Keratinocyte (primary cell): ENCODE results near the gene TRDN. TPM values are rescaled to one million over a fixed set of nuclear protein-coding genes. Genes with fewer than 3 reads are reported as not detected.

Source experiments
- DNase-seq: peaks from one replicate; pipeline ENCODE4 v3.0.0-alpha.2; 2011; ENCODE audit warnings: low read depth, missing footprints, low spot score
- FAIRE-seq: peaks from 2 replicates; lab custom pipeline; 2011; peaks lifted over from hg19 to GRCh38; lab: Jason Lieb, UNC
- H2AFZ ChIP-seq: 2 replicates; pipeline ENCODE4 v1.6.0; 2012; ENCODE audit warnings: low read length, control low read depth, inconsistent platforms; ENCODE audit not compliant: control insufficient read depth
- H3K27ac ChIP-seq: 2 replicates; pipeline ENCODE4 v1.5.1; 2011; ENCODE audit warnings: low read length; ENCODE audit not compliant: control insufficient read depth, insufficient read depth
- H3K27me3 ChIP-seq: 3 replicates; pipeline ENCODE4 v1.6.0; 2011; ENCODE audit warnings: low read length; ENCODE audit not compliant: control insufficient read depth, insufficient read depth; ENCODE audit errors: extremely low read depth
- H3K36me3 ChIP-seq, 2 experiments: 2 replicates in 1 of 2; 3 replicates in 1 of 2; pipeline ENCODE4 v1.5.1; 2011; ENCODE audit warnings: low read length in 2 of 2, mild to moderate bottlenecking in 1 of 2; ENCODE audit not compliant: control insufficient read depth in 2 of 2, insufficient read depth in 2 of 2; ENCODE audit errors: extremely low read depth in 1 of 2
- H3K4me1 ChIP-seq: 3 replicates; pipeline ENCODE4 v1.5.1; 2011; ENCODE audit warnings: low read length; ENCODE audit not compliant: control insufficient read depth, insufficient read depth; ENCODE audit errors: extremely low read depth
- H3K4me2 ChIP-seq: 3 replicates; pipeline ENCODE4 v1.6.0; 2011; ENCODE audit warnings: low read depth, low read length; ENCODE audit not compliant: control insufficient read depth, insufficient read depth; ENCODE audit errors: extremely low read depth
- H3K4me3 ChIP-seq, 3 experiments: fragments of 200-600 bp in 1 of 3; sonication (generic) in 1 of 3; 2 replicates in 2 of 3; 3 replicates in 1 of 3; pipeline ENCODE4 v1.5.1; 2011 to 2016; ENCODE audit warnings: low read length in 3 of 3, mild to moderate bottlenecking in 3 of 3, control low read depth in 2 of 3, inconsistent platforms in 1 of 3, low read depth in 1 of 3, mixed read lengths in 1 of 3, mixed run types in 1 of 3, moderate library complexity in 1 of 3; ENCODE audit not compliant: control insufficient read depth in 2 of 3, insufficient read depth in 2 of 3; ENCODE audit errors: extremely low read depth in 1 of 3
- H3K79me2 ChIP-seq: 2 replicates; pipeline ENCODE4 v1.6.0; 2012; ENCODE audit warnings: low read length; ENCODE audit not compliant: control insufficient read depth, insufficient read depth
- H3K9ac ChIP-seq: 3 replicates; pipeline ENCODE4 v1.6.0; 2011; ENCODE audit warnings: low read length; ENCODE audit not compliant: control insufficient read depth, insufficient read depth; ENCODE audit errors: extremely low read depth
- H3K9me1 ChIP-seq: 3 replicates; pipeline ENCODE4 v1.6.0; 2011; ENCODE audit warnings: low read length; ENCODE audit not compliant: control insufficient read depth, insufficient read depth; ENCODE audit errors: extremely low read depth
- H3K9me3 ChIP-seq: 2 replicates; pipeline ENCODE4 v1.5.1; 2012; ENCODE audit warnings: low read depth, low read length; ENCODE audit not compliant: control insufficient read depth
- H4K20me1 ChIP-seq: 3 replicates; pipeline ENCODE4 v1.6.0; 2011; ENCODE audit warnings: low read length; ENCODE audit not compliant: control insufficient read depth, insufficient read depth; ENCODE audit errors: extremely low read depth
- CTCF ChIP-seq, 3 experiments: IDR thresholded peaks in 1 of 3; conservative IDR thresholded peaks in 1 of 3; optimal IDR thresholded peaks in 1 of 3; 2 replicates in 2 of 3; 3 replicates in 1 of 3; pipeline versions ENCODE3 to v1.5.1; 2011; ENCODE audit warnings: low read length in 3 of 3, mild to moderate bottlenecking in 3 of 3, moderate library complexity in 2 of 3, control low read depth in 1 of 3, inconsistent platforms in 1 of 3; ENCODE audit not compliant: insufficient read depth in 2 of 3; ENCODE audit errors: extremely low read depth in 1 of 3
- EZH2 ChIP-seq: IDR thresholded peaks from one replicate; pipeline ENCODE4 v1.6.1; 2012; ENCODE audit warnings: inconsistent platforms, mild to moderate bottlenecking, low read length, moderate library complexity
- dilution Hi-C: fragments of 300-500 bp; cut with MboI; formaldehyde crosslinking; loops from one replicate; pipeline ENCODE4 v1.7.0; 2020; ENCODE audit warnings: low sequenced_read_pairs; ENCODE audit not compliant: extremely low pct_ligation_motif_present
- polyA plus RNA-seq, 5 experiments: library from polyadenylated mRNA; depleted of rRNA in 3 of 5; stranded (reverse) in 3 of 5; stranded (forward) in 1 of 5; unstranded in 1 of 5; fragments of >200 nt; gene quantifications; 1 replicate in 1 of 5; 2 replicates in 3 of 5; 3 replicates in 1 of 5; pipeline versions ENCODE4 v1.2.1 to v1.2.3, GENCODE V29; 2011 to 2012; ENCODE audit warnings: missing spikeins in 2 of 5, low read depth in 1 of 5, low replicate concordance in 1 of 5

The TRDN gene
- polyA plus RNA-seq, 1 donor (not counting 4 experiments of a cell fraction or from before 2014, with no cell fraction given): not detected

- H4K20me1 ChIP-seq: no peaks in the 10 kb centered on the region
- no peak for FAIRE-seq
- no peak overlapping the region for H2AFZ ChIP-seq
- H3K9me3 ChIP-seq: no peaks in the 10 kb centered on the region
- no peaks in the 10 kb centered on the region for H3K27me3 ChIP-seq
- dilution Hi-C loops: no loop called here
- H3K79me2 ChIP-seq: no peaks in the 10 kb centered on the region
- no peak for DNase-seq
- no peak overlapping the region for H3K4me2 ChIP-seq
- no peak overlapping the region for H3K4me3 ChIP-seq
- H3K27ac ChIP-seq: no peak overlapping the region
- H3K9me1 ChIP-seq: no peaks in the 10 kb centered on the region
- no peaks in the 10 kb centered on the region for H3K36me3 ChIP-seq
- H3K9ac ChIP-seq: no peak overlapping the region
- H3K4me1 ChIP-seq: no peaks in the 10 kb centered on the region
- TF ChIP-seq CTCF (optimal IDR thresholded peaks at IDR 0.05 in 1 of 3, IDR thresholded peaks at IDR 0.05 in 1 of 3, conservative IDR thresholded peaks at IDR 0.05 in 1 of 3; ENCODE audit: extremely low read depth in 1 of 3, insufficient read depth in 2 of 3, low read length in 3 of 3) (no peak), EZH2 (no peak)
Measured at GRCh38 chr6:123201869-123202372, 434.8 kb downstream of the TRDN start.

- Histone ChIP-seq H3K4me3 (no peak overlapping the region), H3K27ac (no peak overlapping the region), H3K79me2 (no peaks in the 10 kb centered on the region), H3K9ac (no peak overlapping the region), H3K9me1 (no peaks in the 10 kb centered on the region), H3K4me2 (no peak overlapping the region), H3K4me1 (no peaks in the 10 kb centered on the region), H3K36me3 (no peaks in the 10 kb centered on the region), H2AFZ (no peak overlapping the region), H4K20me1 (no peaks in the 10 kb centered on the region), H3K9me3 (no peaks in the 10 kb centered on the region), H3K27me3 (no peaks in the 10 kb centered on the region)
- TF ChIP-seq CTCF (optimal IDR thresholded peaks at IDR 0.05 in 1 of 3, IDR thresholded peaks at IDR 0.05 in 1 of 3, conservative IDR thresholded peaks at IDR 0.05 in 1 of 3; ENCODE audit: extremely low read depth in 1 of 3, insufficient read depth in 2 of 3, low read length in 3 of 3) (no peak), EZH2 (no peak)
- dilution Hi-C loops: no loop called here
- DNase-seq (no peak), FAIRE-seq (no peak)
Measured at GRCh38 chr6:123193298-123193697, 443.5 kb downstream of the TRDN start.
